Naive thymus-derived CD4-positive, alpha-beta T cell (primary cell): Measurements from ENCODE around the gene TNPO1. TPM values are rescaled to one million over a fixed set of nuclear protein-coding genes. Genes with fewer than 3 reads are reported as not detected.

ENCODE experiments used
- ATAC-seq: fragments of 150-1000 bp; cut with Tn5 transposase; 2 replicates; pipeline ENCODE4 v1.10.0; 2021; ENCODE audit warnings: mild to moderate bottlenecking, moderate library complexity
- CTCF ChIA-PET: fragments of 350-600 bp; sonication (Branson Sonifier 250); formaldehyde crosslinking; loops from one replicate; lab custom pipeline; 2021; ENCODE audit warnings: antibody characterized with exemption; lab: Charles Lee
- POLR2A ChIA-PET: fragments of 350-600 bp; sonication (Branson Sonifier 250); formaldehyde crosslinking; loops from one replicate; lab custom pipeline; 2021; ENCODE audit warnings: antibody characterized with exemption, inconsistent platforms; lab: Charles Lee
- DNase-seq, 9 donors: peaks; one replicate each; pipeline versions ENCODE4 v3.0.0 to v3.0.0-alpha.2; 2020 to 2022; ENCODE audit warnings: mixed read lengths in 1 of 9
- H3K27ac ChIP-seq: one replicate; pipeline ENCODE4 v1.7.0; 2013; ENCODE audit warnings: mild to moderate bottlenecking, low read depth, low read length, moderate library complexity
- H3K27me3 ChIP-seq, 2 donors: one replicate each; pipeline ENCODE4 v1.7.0; 2013; ENCODE audit warnings: low read length in 2 of 2, mild to moderate bottlenecking in 2 of 2, moderate library complexity in 2 of 2; ENCODE audit not compliant: control insufficient read depth in 2 of 2, insufficient read depth in 2 of 2
- H3K36me3 ChIP-seq, 3 experiments: 1 replicate in 2 of 3; 2 replicates in 1 of 3; pipeline ENCODE4 v1.7.0; 2013; ENCODE audit warnings: low read length in 3 of 3, mild to moderate bottlenecking in 3 of 3, moderate library complexity in 1 of 3; ENCODE audit not compliant: insufficient read depth in 3 of 3, control insufficient read depth in 2 of 3
- H3K4me1 ChIP-seq, 2 donors: one replicate each; pipeline ENCODE4 v1.7.0; 2013; ENCODE audit warnings: low read length in 2 of 2, mild to moderate bottlenecking in 2 of 2, moderate library complexity in 1 of 2; ENCODE audit not compliant: control insufficient read depth in 2 of 2, insufficient read depth in 2 of 2
- H3K4me3 ChIP-seq: 2 replicates; pipeline ENCODE4 v1.7.0; 2013; ENCODE audit warnings: mild to moderate bottlenecking, low read length
- H3K9me3 ChIP-seq, 3 experiments: 1 replicate in 2 of 3; 2 replicates in 1 of 3; pipeline ENCODE4 v1.7.0; 2013; ENCODE audit warnings: low read length in 3 of 3; ENCODE audit not compliant: control insufficient read depth in 2 of 3
- H3K27ac Mint-ChIP-seq, 9 donors: one replicate each; pipeline ENCODE4 v1.8.0; 2020 to 2022; ENCODE audit warnings: mixed read lengths in 9 of 9, mild to moderate bottlenecking in 8 of 9, moderate library complexity in 5 of 9, inconsistent platforms in 2 of 9
- H3K27me3 Mint-ChIP-seq, 5 donors: one replicate each; pipeline ENCODE4 v1.8.0; 2021 to 2022; ENCODE audit warnings: mixed read lengths in 5 of 5, mild to moderate bottlenecking in 1 of 5
- H3K36me3 Mint-ChIP-seq, 5 donors: one replicate each; pipeline ENCODE4 v1.8.0; 2020 to 2022; ENCODE audit warnings: mixed read lengths in 5 of 5, mild to moderate bottlenecking in 3 of 5, inconsistent platforms in 1 of 5
- H3K4me1 Mint-ChIP-seq, 7 donors: one replicate each; pipeline ENCODE4 v1.8.0; 2020 to 2022; ENCODE audit warnings: mixed read lengths in 7 of 7, mild to moderate bottlenecking in 3 of 7, inconsistent platforms in 1 of 7
- H3K4me3 Mint-ChIP-seq, 10 donors: one replicate each; pipeline ENCODE4 v1.8.0; 2020 to 2022; ENCODE audit warnings: mild to moderate bottlenecking in 10 of 10, mixed read lengths in 10 of 10, moderate library complexity in 6 of 10, inconsistent platforms in 2 of 10
- H3K9me3 Mint-ChIP-seq, 11 donors: one replicate each; pipeline ENCODE4 v1.8.0; 2020 to 2022; ENCODE audit warnings: mixed read lengths in 11 of 11, mild to moderate bottlenecking in 4 of 11, inconsistent platforms in 1 of 11, moderate library complexity in 1 of 11
- intact Hi-C, 2 donors: fragments of 100-400 bp; cut with micrococcal nuclease; formaldehyde crosslinking; loops; one replicate each; pipeline ENCODE4 v1.15.1; 2023
- microRNA-seq: library from miRNA; unstranded; fragments of <30 nt; microRNA quantifications from one replicate; pipeline ENCODE4 v1.2.0, GENCODE V29; 2022; ENCODE audit warnings: borderline microRNAs expressed
- polyA plus RNA-seq, 2 donors: library from polyadenylated mRNA; unstranded; fragments of 300-500 nt; fragmentation: Illumina TruSeq; gene quantifications; one replicate each; pipeline ENCODE4 v1.2.3, GENCODE V29; 2021
- total RNA-seq, 6 experiments: library from RNA in 5 of 6; stranded (reverse) in 5 of 6; gene quantifications; 1 replicate in 5 of 6; 2 replicates in 1 of 6; pipeline ENCODE4 v1.2.3 and lab custom pipeline; 2021 to 2026

The TNPO1 gene
- total and polyA plus RNA-seq, 7 experiments from 2014 or later = 52.8 to 96.3 (median 74.4) TPM

DNA sequence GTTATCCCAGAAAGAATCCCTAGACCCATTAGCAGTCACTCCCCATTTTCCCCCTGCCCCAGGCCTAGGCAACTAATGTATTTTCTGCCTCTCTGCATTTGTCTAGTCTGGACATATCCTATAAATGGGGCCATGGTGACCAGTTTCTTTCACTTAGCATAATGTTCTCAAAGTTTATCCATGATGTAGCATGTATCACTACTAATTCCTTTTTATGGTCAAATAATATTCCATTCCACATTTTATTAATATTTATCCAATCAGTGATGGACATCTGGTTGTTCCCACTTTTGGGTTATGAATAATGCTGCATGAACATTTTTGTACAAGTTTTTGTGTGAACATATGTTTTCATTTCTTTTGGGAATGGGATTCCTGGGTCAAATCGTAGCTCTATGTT, 140.9 kb downstream of the TNPO1 start:
- Histone ChIP-seq H3K27ac (no peak overlapping the region), H3K4me3 (no peak overlapping the region), H3K36me3 (no peaks in the 10 kb centered on the region), H3K9me3 (no peaks in the 10 kb centered on the region), H3K27me3 (peaks cover 3 to 4% of the 10 kb centered on the region in 2 donors), H3K4me1 (peaks cover 5 to 12% of the 10 kb centered on the region in 2 donors)
- intact Hi-C loops = loop anchor here (2.0 to 10.0 kb wide), 8 partner anchors 430 to 650 kb away; partner anchors contain the start of genes ANKRA2 (in 1 of the 2), BTF3 (in 1 of the 2), MRPS27 (in 1 of the 2) and PTCD2 (in 1 of the 2)
- Mint-ChIP-seq H3K36me3 (no peaks in the 10 kb centered on the region), H3K9me3 (peaks cover 0 to 12% (median 0%) of the 10 kb centered on the region in 11 donors), H3K4me1 (peaks cover 10 to 19% (median 13%) of the 10 kb centered on the region in 7 donors), H3K4me3 (peak overlapping the region; percentile 39 to 95 (median 88)), H3K27me3 (peaks cover 38 to 64% (median 53%) of the 10 kb centered on the region in 5 donors), H3K27ac (no peak overlapping the region)
- DNase-seq (no peak), ATAC-seq (no peak)
- ChIA-PET CTCF (no interaction called here), POLR2A (interaction anchor here (1.2 kb wide), 1 partner anchor 109 kb away, joined by 4 read pairs; no protein-coding TSS in a partner anchor)

DNA sequence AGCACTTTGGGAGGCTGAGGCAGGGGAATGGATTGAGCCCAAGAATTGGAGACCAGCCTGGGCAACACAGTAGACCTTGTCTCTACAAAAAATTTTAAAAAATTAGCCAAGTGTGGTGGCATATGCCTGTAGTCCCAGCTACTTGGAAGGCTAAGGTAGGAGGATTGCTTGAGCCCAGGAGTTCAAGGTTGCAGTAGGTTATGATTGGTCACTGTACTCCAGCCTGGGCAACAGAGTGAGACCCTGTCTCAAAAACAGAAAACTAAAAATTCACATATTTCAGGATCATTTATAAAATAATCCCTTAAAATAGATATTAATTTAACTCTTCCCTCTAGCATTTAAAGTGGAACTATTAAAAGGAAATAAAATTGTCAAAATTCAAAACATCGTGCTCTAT, 142.8 kb downstream of the TNPO1 start:
- DNase-seq (no peak), ATAC-seq (no peak)
- Histone ChIP-seq H3K27me3 (peaks cover 3 to 4% of the 10 kb centered on the region in 2 donors), H3K9me3 (peaks cover 0 to 3% (median 0%) of the 10 kb centered on the region in 3 experiments), H3K36me3 (no peaks in the 10 kb centered on the region), H3K4me3 (no peak overlapping the region), H3K27ac (no peak overlapping the region), H3K4me1 (peaks cover 5 to 12% of the 10 kb centered on the region in 2 donors)
- Mint-ChIP-seq H3K4me1 (peaks cover 10 to 19% (median 13%) of the 10 kb centered on the region in 7 donors), H3K27ac (no peak overlapping the region), H3K27me3 (peaks cover 39 to 60% (median 50%) of the 10 kb centered on the region in 5 donors), H3K9me3 (peaks cover 0 to 17% (median 0%) of the 10 kb centered on the region in 11 donors), H3K36me3 (peaks cover 0 to 4% (median 0%) of the 10 kb centered on the region in 5 donors), H3K4me3 (no peak overlapping the region)
- ChIA-PET CTCF (no interaction called here), POLR2A (no interaction called here)
- intact Hi-C loops = loop anchor here (5.0 to 10.0 kb wide), 6 partner anchors 428 to 652 kb away; partner anchors contain the start of genes BTF3 (in 1 of the 2), MRPS27 (in 1 of the 2) and PTCD2 (in 1 of the 2)

Small RNA genes within 50 kb of the gene (microRNA-seq; reads per million reads assigned to microRNA genes)
- gene MIR4804 = not detected

Other genes starting within 250 kb of the TNPO1 start
- 1 to 10 TPM; 1.7 to 7.1 (median 3.0) TPM for gene FCHO2, start 139.4 kb downstream of the TNPO1 start, total RNA-seq
- gene FCHO2, start 139.4 kb downstream of the TNPO1 start, polyA plus RNA-seq = 1 to 10 TPM in 1 of 2 donors, under 1 TPM in 1; 0.30 to 1.7 TPM